HG03558 (cell line): ENCODE results near the gene USP17L27.
"Not testable (repeated sequence)": the region's sequence is repeated elsewhere in the genome, so short reads cannot be mapped to it uniquely, and the experiment has no call there.

Source experiments
- ATAC-seq: cut with Tn5 transposase; IDR thresholded peaks from one replicate; pipeline ENCODE4 v1.9.1; 2021; ENCODE audit warnings: moderate number of reproducible peaks; ENCODE audit not compliant: unreplicated experiment; ENCODE audit errors: extremely low read depth

The USP17L27 gene

GRCh38 chr4:9343848-9344247 lies at the start of gene USP17L27:
USP17L27 (plus strand) TSS chr4:9344148; CDS start chr4:9344148, 0 bp downstream.
- ATAC-seq, result not testable (repeated sequence)

- ATAC-seq, result not testable (repeated sequence)
These were observed 19.8 kb upstream of the USP17L27 start for GRCh38 chr4:9324191-9324590.

GRCh38 chr4:9324865-9325264 lies 19.1 kb upstream of the USP17L27 start, which contains the start of gene USP17L24:
USP17L24 (plus strand) TSS chr4:9325165; CDS start chr4:9325165, 0 bp downstream.
- not testable (repeated sequence) for ATAC-seq

GRCh38 chr4:9329611-9330010 lies 14.3 kb upstream of the USP17L27 start, which contains the start of gene USP17L25:
USP17L25 (plus strand) TSS chr4:9329911; CDS start chr4:9329911, 0 bp downstream.
- not testable (repeated sequence) for ATAC-seq

- ATAC-seq, result not testable (repeated sequence)
These were observed 9.6 kb upstream of the USP17L27 start, which contains the start of gene USP17L26 for GRCh38 chr4:9334358-9334757. USP17L26 (plus strand) TSS chr4:9334658; CDS start chr4:9334658, 0 bp downstream.

GRCh38 chr4:9339103-9339502 lies 4.8 kb upstream of the USP17L27 start, which contains the start of gene USP17L5:
USP17L5 (plus strand) TSS chr4:9339403; CDS start chr4:9339403, 0 bp downstream.
- ATAC-seq, result not testable (repeated sequence)

- ATAC-seq, result not testable (repeated sequence)
These were observed 4.6 kb downstream of the USP17L27 start, which contains the start of gene USP17L28 for GRCh38 chr4:9348593-9348992. USP17L28 (plus strand) TSS chr4:9348893; CDS start chr4:9348893, 0 bp downstream.

- ATAC-seq, result not testable (repeated sequence)
These were observed 6.9 kb downstream of the USP17L27 start for GRCh38 chr4:9350866-9351265.

- ATAC-seq, result not testable (repeated sequence)
These were observed 9.4 kb downstream of the USP17L27 start, which contains the start of gene USP17L29 for GRCh38 chr4:9353338-9353737. USP17L29 (plus strand) TSS chr4:9353638; CDS start chr4:9353638, 0 bp downstream.

- not testable (repeated sequence) for ATAC-seq
These were observed 18.9 kb downstream of the USP17L27 start, which contains the start of gene USP17L30 for GRCh38 chr4:9362829-9363228. USP17L30 (plus strand) TSS chr4:9363129; CDS start chr4:9363129, 0 bp downstream.

GRCh38 chr4:9379881-9380280 lies 35.9 kb downstream of the USP17L27 start:
- ATAC-seq, result not testable (repeated sequence)

GRCh38 chr4:9381012-9381534 lies 37.1 kb downstream of the USP17L27 start:
- ATAC-seq, result not testable (repeated sequence)

- ATAC-seq, result no peak
These were observed 40.2 kb downstream of the USP17L27 start for GRCh38 chr4:9384126-9384525.

GRCh38 chr4:9389001-9389400 lies 45.1 kb downstream of the USP17L27 start:
- not testable (repeated sequence) for ATAC-seq
